Endothelial cell of umbilical vein (primary cell): ENCODE measurements around the gene AKNA. TPM values are rescaled to one million over a fixed set of nuclear protein-coding genes. Genes with fewer than 3 reads are reported as not detected.

Source experiments
- BruUV-seq: library from RNA; stranded (reverse); fragments of 400-500 nt; replicated peaks from 2 replicates; lab custom pipeline; 2021; lab: Mats Ljungman, UMichigan
- CTCF ChIA-PET: fragments of 300-600, 350-600 bp; sonication (Branson Sonifier 250); formaldehyde crosslinking; loops from one replicate; lab custom pipeline; 2021; ENCODE audit warnings: antibody characterized with exemption, inconsistent platforms; lab: Charles Lee
- POLR2A ChIA-PET: fragments of 300-600, 350-600 bp; sonication (Branson Sonifier 250); formaldehyde crosslinking; loops from one replicate; lab custom pipeline; 2021; ENCODE audit warnings: antibody characterized with exemption, inconsistent platforms; lab: Charles Lee
- DNase-seq: peaks from one replicate; pipeline ENCODE4 v3.0.0-alpha.2; 2011; ENCODE audit warnings: low read depth, low spot score
- FAIRE-seq: peaks from 2 replicates; lab custom pipeline; 2011; peaks lifted over from hg19 to GRCh38; lab: Jason Lieb, UNC
- H2AFZ ChIP-seq: 2 replicates; pipeline ENCODE4 v1.6.0; 2012; ENCODE audit warnings: low read depth, low read length, control low read depth, inconsistent platforms
- H3K27ac ChIP-seq: 2 replicates; pipeline ENCODE4 v1.5.1; 2011; ENCODE audit warnings: low read depth, mild to moderate bottlenecking, control low read depth, low read length, moderate library complexity; ENCODE audit not compliant: insufficient read depth
- H3K27me3 ChIP-seq, 2 experiments: 2 replicates each; pipeline versions ENCODE4 v1.6.0 to v1.6.1; 2011; ENCODE audit warnings: low read length in 2 of 2, mixed read lengths in 1 of 2; ENCODE audit not compliant: control insufficient read depth in 2 of 2, insufficient read depth in 2 of 2
- H3K36me3 ChIP-seq, 2 experiments: 2 replicates in 1 of 2; 3 replicates in 1 of 2; pipeline ENCODE4 v1.5.1; 2011; ENCODE audit warnings: low read length in 2 of 2, mild to moderate bottlenecking in 1 of 2, moderate library complexity in 1 of 2; ENCODE audit not compliant: control insufficient read depth in 2 of 2, insufficient read depth in 2 of 2; ENCODE audit errors: extremely low read depth in 1 of 2
- H3K4me1 ChIP-seq: 3 replicates; pipeline ENCODE4 v1.5.1; 2011; ENCODE audit warnings: mild to moderate bottlenecking, low read length; ENCODE audit not compliant: control insufficient read depth, insufficient read depth; ENCODE audit errors: extremely low read depth
- H3K4me2 ChIP-seq: 2 replicates; pipeline ENCODE4 v1.6.1; 2011; ENCODE audit warnings: low read length, control low read depth, mixed read lengths; ENCODE audit not compliant: insufficient read depth
- H3K4me3 ChIP-seq, 3 experiments: fragments of 200-600 bp in 1 of 3; sonication (generic), shearing (Covaris generic) in 1 of 3; replicated peaks in 1 of 3; 2 replicates each; pipeline ENCODE4 v1.5.1; 2011 to 2016; ENCODE audit warnings: control low read depth in 3 of 3, low read length in 3 of 3, mild to moderate bottlenecking in 2 of 3, inconsistent platforms in 1 of 3, low read depth in 1 of 3, moderate library complexity in 1 of 3; ENCODE audit not compliant: insufficient read depth in 1 of 3
- H3K79me2 ChIP-seq: 2 replicates; pipeline ENCODE4 v1.6.0; 2012; ENCODE audit warnings: low read length, inconsistent platforms; ENCODE audit not compliant: control insufficient read depth, insufficient read depth
- H3K9ac ChIP-seq: replicated peaks from 2 replicates; pipeline ENCODE3; 2011; ENCODE audit warnings: low read length, control low read depth; ENCODE audit not compliant: insufficient read depth; ENCODE audit errors: extremely low read depth
- H3K9me1 ChIP-seq: replicated peaks from 3 replicates; pipeline ENCODE4 v1.6.0; 2011; ENCODE audit warnings: mild to moderate bottlenecking, low read length; ENCODE audit not compliant: control insufficient read depth, insufficient read depth; ENCODE audit errors: extremely low read depth
- H3K9me3 ChIP-seq: replicated peaks from 2 replicates; pipeline ENCODE4 v1.5.1; 2012; ENCODE audit warnings: low read length, inconsistent platforms; ENCODE audit not compliant: control insufficient read depth, insufficient read depth
- H4K20me1 ChIP-seq: replicated peaks from 2 replicates; pipeline ENCODE3; 2011; ENCODE audit warnings: mild to moderate bottlenecking, low read length; ENCODE audit not compliant: control insufficient read depth, insufficient read depth; ENCODE audit errors: extremely low read depth
- CTCF ChIP-seq, 2 donors: IDR thresholded peaks; 1 replicate in 1 of 2; 2 replicates in 1 of 2; pipeline ENCODE4 v1.5.1; 2011; ENCODE audit warnings: low read length in 2 of 2, mild to moderate bottlenecking in 2 of 2, moderate library complexity in 2 of 2, control low read depth in 1 of 2, inconsistent platforms in 1 of 2, low read depth in 1 of 2; ENCODE audit not compliant: insufficient read depth in 1 of 2; ENCODE audit errors: extremely low read depth in 1 of 2
- EZH2 ChIP-seq: IDR thresholded peaks from 2 replicates; pipeline ENCODE4 v1.6.1; 2012; ENCODE audit warnings: borderline replicate concordance, low read depth, mild to moderate bottlenecking, moderate library complexity, low read length, inconsistent platforms; ENCODE audit not compliant: severe bottlenecking
- FOS ChIP-seq: IDR thresholded peaks from 2 replicates; pipeline ENCODE4 v1.6.1; 2011; ENCODE audit warnings: mild to moderate bottlenecking, low read length, moderate library complexity, borderline replicate concordance; ENCODE audit not compliant: insufficient read depth
- GATA2 ChIP-seq: IDR thresholded peaks from 2 replicates; pipeline ENCODE4 v1.7.0; 2011; ENCODE audit warnings: low read depth, mild to moderate bottlenecking, moderate library complexity, mixed read lengths, low read length; ENCODE audit not compliant: insufficient read length, insufficient read depth
- JUN ChIP-seq: IDR thresholded peaks from 2 replicates; pipeline ENCODE4 v1.6.1; 2011; ENCODE audit warnings: borderline replicate concordance, low read depth; ENCODE audit not compliant: insufficient read length, insufficient read depth
- MAX ChIP-seq: IDR thresholded peaks from 2 replicates; pipeline ENCODE4 v1.6.1; 2011; ENCODE audit not compliant: insufficient read depth, insufficient read length
- MYC ChIP-seq: IDR thresholded peaks from one replicate; pipeline ENCODE4 v1.6.1; 2011; ENCODE audit warnings: mild to moderate bottlenecking, low read depth, low read length
- POLR2A ChIP-seq: IDR thresholded peaks from 2 replicates; pipeline ENCODE4 v1.6.1; 2012; ENCODE audit warnings: low read depth, mild to moderate bottlenecking, control low read depth, low read length
- POLR2AphosphoS5 ChIP-seq: IDR thresholded peaks from 2 replicates; pipeline ENCODE4 v1.6.1; 2012; ENCODE audit warnings: low read depth, mild to moderate bottlenecking, control low read depth, low read length, moderate library complexity; ENCODE audit not compliant: insufficient read depth
- dilution Hi-C: fragments of 300-500 bp; cut with MboI; formaldehyde crosslinking; loops from one replicate; pipeline ENCODE4 v1.15.0; 2019; ENCODE audit warnings: low sequenced_read_pairs; ENCODE audit not compliant: extremely low pct_ligation_motif_present
- intact Hi-C: fragments of 100-400 bp; cut with micrococcal nuclease; formaldehyde crosslinking; loops from one replicate; pipeline ENCODE4 v1.10.0; 2022
- polyA plus RNA-seq, 4 experiments: library from polyadenylated mRNA; depleted of rRNA in 3 of 4; stranded (reverse) in 3 of 4; unstranded in 1 of 4; fragments of >200 nt; gene quantifications; 2 replicates each; pipeline versions ENCODE4 v1.2.1 to v1.2.3, GENCODE V29; 2011 to 2012; ENCODE audit warnings: missing spikeins in 1 of 4
- total RNA-seq: library from RNA; stranded (reverse); gene quantifications from 2 replicates; pipeline ENCODE4 v1.2.3, GENCODE V29; 2021

Gene AKNA
- total and polyA plus RNA-seq, 2 donors (not counting 3 experiments of a cell fraction or from before 2014, with no cell fraction given) = 11.3 to 22.4 TPM

GRCh38 chr9:114385397-114386181, 2.2 kb downstream of the AKNA start:
- no peaks in the 10 kb centered on the region for H3K9me1 ChIP-seq
- no peak for TF ChIP-seq POLR2AphosphoS5
- no peak for TF ChIP-seq EZH2
- TF ChIP-seq CTCF (IDR thresholded peaks at IDR 0.05; ENCODE audit: extremely low read depth in 1 of 2, insufficient read depth in 1 of 2, low read depth in 1 of 2, low read length in 2 of 2) = no peak
- TF ChIP-seq POLR2A = no peak
- no peak for TF ChIP-seq GATA2
- TF ChIP-seq FOS = peak; percentile 73
- peak; percentile 30 for TF ChIP-seq JUN
- TF ChIP-seq MYC = no peak
- no peak for TF ChIP-seq MAX
- DNase-seq = peak; percentile 66
- BruUV-seq = TSS peak; percentile 7
- POLR2A ChIA-PET = no interaction called here
- H3K4me3 ChIP-seq = no peak overlapping the region
- peak; percentile 97 for FAIRE-seq
- intact Hi-C loops = no loop called here
- CTCF ChIA-PET = interaction anchor here (1.2 to 3.8 kb wide), 3 partner anchors 14 to 47 kb away, joined by 3 to 24 read pairs (median 7); no protein-coding TSS in a partner anchor
- H3K27me3 ChIP-seq = no peaks in the 10 kb centered on the region
- peaks cover 31% of the 10 kb centered on the region for H3K4me1 ChIP-seq
- peaks cover 0 to 3% of the 10 kb centered on the region in 2 experiments for H3K36me3 ChIP-seq
- no peaks in the 10 kb centered on the region for H3K9me3 ChIP-seq
- dilution Hi-C loops = no loop called here
- H4K20me1 ChIP-seq = no peaks in the 10 kb centered on the region
- no peak overlapping the region for H2AFZ ChIP-seq
- H3K4me2 ChIP-seq = peak overlapping the region; percentile 84
- H3K79me2 ChIP-seq = peaks cover 6% of the 10 kb centered on the region
- H3K9ac ChIP-seq = peak overlapping the region; percentile 11
- H3K27ac ChIP-seq = peak overlapping the region; percentile 58
